Neural crest cell (in vitro differentiated cells): ENCODE results near the gene PCDHA5. TPM values are rescaled to one million over a fixed set of nuclear protein-coding genes. Genes with fewer than 3 reads are reported as not detected.
"Not testable (repeated sequence)": the region's sequence is repeated elsewhere in the genome, so short reads cannot be mapped to it uniquely, and the experiment has no call there.

Experiments used
- DNase-seq: peaks from one replicate; pipeline ENCODE4 v3.0.0; 2021; ENCODE audit warnings: low read depth, mixed read lengths, low spot score
- H3K27ac Mint-ChIP-seq: one replicate; pipeline ENCODE4 v1.8.0; 2021; ENCODE audit warnings: mild to moderate bottlenecking, mixed read lengths; ENCODE audit not compliant: unreplicated experiment
- H3K27me3 Mint-ChIP-seq: 2 replicates; pipeline ENCODE4 v1.8.0; 2021; ENCODE audit warnings: low read depth, mild to moderate bottlenecking, mixed read lengths
- H3K36me3 Mint-ChIP-seq: 2 replicates; pipeline ENCODE4 v1.8.0; 2021; ENCODE audit warnings: low read depth, mild to moderate bottlenecking, mixed read lengths
- H3K4me1 Mint-ChIP-seq: 2 replicates; pipeline ENCODE4 v1.8.0; 2021; ENCODE audit warnings: mixed read lengths
- H3K4me3 Mint-ChIP-seq: one replicate; pipeline ENCODE4 v1.8.0; 2021; ENCODE audit warnings: mild to moderate bottlenecking, mixed read lengths
- H3K9me3 Mint-ChIP-seq: 2 replicates; pipeline ENCODE4 v1.8.0; 2021; ENCODE audit warnings: mixed read lengths
- total RNA-seq: library from RNA; stranded (reverse); gene quantifications from 2 replicates; pipeline ENCODE4 v1.2.1, GENCODE V29; 2021
- TF ChIP-seq, protein P1 (sequence below): fragments of 200-600 bp; sonication (generic); conservative IDR thresholded peaks from 2 replicates; pipeline ENCODE4 v1.5.0; 2021; ENCODE audit warnings: antibody characterized with exemption, mild to moderate bottlenecking

The PCDHA5 gene
- total RNA-seq, 1 donor from 2014 or later = 1.4 TPM

GRCh38 chr5:140802781-140803271 lies 18.6 kb upstream of the PCDHA5 start:
- Mint-ChIP-seq H3K36me3 (peaks cover 42% of the 10 kb centered on the region), H3K9me3 (peaks cover 20% of the 10 kb centered on the region)
- DNase-seq = no peak

GRCh38 chr5:140806834-140807775 lies 14.3 kb upstream of the PCDHA5 start, which contains the start of gene PCDHA4:
TSS of gene PCDHA4 (plus strand) at chr5:140807068.
- peak within 1 kb of the TSS; percentile 90 for H3K27ac Mint-ChIP-seq
- no peaks in the 10 kb centered on the region for H3K27me3 Mint-ChIP-seq
- H3K4me1 Mint-ChIP-seq = peaks cover 16% of the 10 kb centered on the region
- H3K4me3 Mint-ChIP-seq = peak within 1 kb of the TSS; percentile 90
- peaks cover 21% of the 10 kb centered on the region for H3K9me3 Mint-ChIP-seq
- peak; percentile 69 for DNase-seq
- TF ChIP-seq, protein P1, sequence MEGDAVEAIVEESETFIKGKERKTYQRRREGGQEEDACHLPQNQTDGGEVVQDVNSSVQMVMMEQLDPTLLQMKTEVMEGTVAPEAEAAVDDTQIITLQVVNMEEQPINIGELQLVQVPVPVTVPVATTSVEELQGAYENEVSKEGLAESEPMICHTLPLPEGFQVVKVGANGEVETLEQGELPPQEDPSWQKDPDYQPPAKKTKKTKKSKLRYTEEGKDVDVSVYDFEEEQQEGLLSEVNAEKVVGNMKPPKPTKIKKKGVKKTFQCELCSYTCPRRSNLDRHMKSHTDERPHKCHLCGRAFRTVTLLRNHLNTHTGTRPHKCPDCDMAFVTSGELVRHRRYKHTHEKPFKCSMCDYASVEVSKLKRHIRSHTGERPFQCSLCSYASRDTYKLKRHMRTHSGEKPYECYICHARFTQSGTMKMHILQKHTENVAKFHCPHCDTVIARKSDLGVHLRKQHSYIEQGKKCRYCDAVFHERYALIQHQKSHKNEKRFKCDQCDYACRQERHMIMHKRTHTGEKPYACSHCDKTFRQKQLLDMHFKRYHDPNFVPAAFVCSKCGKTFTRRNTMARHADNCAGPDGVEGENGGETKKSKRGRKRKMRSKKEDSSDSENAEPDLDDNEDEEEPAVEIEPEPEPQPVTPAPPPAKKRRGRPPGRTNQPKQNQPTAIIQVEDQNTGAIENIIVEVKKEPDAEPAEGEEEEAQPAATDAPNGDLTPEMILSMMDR = peak; percentile 73
- H3K36me3 Mint-ChIP-seq = peaks cover 49% of the 10 kb centered on the region

More at GRCh38 chr5:140802781-140803271, 18.6 kb upstream of the PCDHA5 start:
- peaks cover 13% of the 10 kb centered on the region for H3K4me1 Mint-ChIP-seq
- no peaks in the 10 kb centered on the region for H3K27me3 Mint-ChIP-seq
- no peak overlapping the region for H3K4me3 Mint-ChIP-seq
- no peak overlapping the region for H3K27ac Mint-ChIP-seq
- TF ChIP-seq, protein P1 = no peak

- peaks cover 26% of the 10 kb centered on the region for H3K9me3 Mint-ChIP-seq
- H3K27me3 Mint-ChIP-seq, H3K27ac Mint-ChIP-seq, DNase-seq: not testable (repeated sequence)
- peaks cover 58% of the 10 kb centered on the region for H3K36me3 Mint-ChIP-seq
- peaks cover 16% of the 10 kb centered on the region for H3K4me1 Mint-ChIP-seq
- peak overlapping the region; percentile 90 for H3K4me3 Mint-ChIP-seq
Observed at GRCh38 chr5:140808241-140808888, 13.0 kb upstream of the PCDHA5 start.

DNA sequence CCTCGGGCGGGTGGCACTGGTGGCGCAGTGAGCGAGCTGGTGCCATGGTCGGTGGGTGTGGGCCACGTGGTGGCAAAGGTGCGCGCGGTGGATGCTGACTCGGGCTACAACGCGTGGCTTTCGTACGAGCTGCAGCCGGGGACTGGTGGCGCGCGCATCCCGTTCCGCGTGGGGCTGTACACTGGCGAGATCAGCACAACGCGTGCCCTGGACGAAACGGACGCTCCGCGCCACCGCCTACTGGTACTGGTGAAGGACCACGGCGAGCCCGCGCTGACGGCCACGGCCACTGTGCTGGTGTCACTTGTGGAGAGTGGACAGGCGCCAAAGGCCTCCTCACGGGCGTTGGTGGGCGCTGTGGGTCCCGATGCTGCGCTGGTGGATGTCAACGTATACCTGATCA lies 12.5 kb upstream of the PCDHA5 start:
- TF ChIP-seq, protein P1 = no peak
- no peaks in the 10 kb centered on the region for H3K27me3 Mint-ChIP-seq
- no peak for DNase-seq
- no peak overlapping the region for H3K4me3 Mint-ChIP-seq
- H3K36me3 Mint-ChIP-seq = peaks cover 54% of the 10 kb centered on the region
- peaks cover 22% of the 10 kb centered on the region for H3K9me3 Mint-ChIP-seq
- peaks cover 16% of the 10 kb centered on the region for H3K4me1 Mint-ChIP-seq
- H3K27ac Mint-ChIP-seq = no peak overlapping the region

GRCh38 chr5:140822281-140822629 lies 842 bp downstream of the PCDHA5 start:
- no peak overlapping the region for H3K27ac Mint-ChIP-seq
- H3K4me3 Mint-ChIP-seq = no peak overlapping the region
- TF ChIP-seq, protein P1 = no peak
- H3K4me1 Mint-ChIP-seq = peaks cover 4% of the 10 kb centered on the region
- no peak for DNase-seq
- peaks cover 49% of the 10 kb centered on the region for H3K36me3 Mint-ChIP-seq
- peaks cover 3% of the 10 kb centered on the region for H3K9me3 Mint-ChIP-seq
- H3K27me3 Mint-ChIP-seq = no peaks in the 10 kb centered on the region

DNA sequence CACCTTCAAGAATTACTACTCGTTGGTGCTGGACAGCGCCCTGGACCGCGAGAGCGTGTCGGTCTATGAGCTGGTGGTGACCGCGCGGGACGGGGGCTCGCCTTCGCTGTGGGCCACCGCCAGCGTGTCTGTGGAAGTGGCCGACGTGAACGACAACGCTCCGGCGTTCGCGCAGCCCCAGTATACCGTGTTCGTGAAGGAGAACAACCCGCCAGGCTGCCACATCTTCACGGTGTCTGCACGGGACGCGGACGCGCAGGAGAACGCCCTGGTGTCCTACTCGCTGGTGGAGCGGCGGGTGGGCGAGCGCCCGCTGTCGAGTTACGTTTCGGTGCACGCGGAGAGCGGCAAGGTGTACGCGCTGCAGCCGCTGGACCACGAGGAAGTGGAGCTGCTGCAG lies 1.6 kb downstream of the PCDHA5 start:
- H3K4me3 Mint-ChIP-seq, DNase-seq, H3K27ac Mint-ChIP-seq, H3K4me1 Mint-ChIP-seq, H3K9me3 Mint-ChIP-seq, H3K27me3 Mint-ChIP-seq: not testable (repeated sequence)
- peaks cover 46% of the 10 kb centered on the region for H3K36me3 Mint-ChIP-seq
